DOHH2 (cell line): ENCODE measurements around the gene C2CD3.

Experiments
- EZH2phosphoT487 ChIP-seq: fragments of 200-600 bp; sonication (generic); IDR thresholded peaks from 2 replicates; pipeline ENCODE4 v1.6.1; 2017; ENCODE audit warnings: borderline replicate concordance, mild to moderate bottlenecking, antibody characterized with exemption, low read length, moderate library complexity, mixed read lengths
- TF ChIP-seq, protein P1 (sequence below): fragments of 200-600 bp; sonication (generic); IDR thresholded peaks from one replicate; pipeline ENCODE4 v1.5.1; 2014; ENCODE audit warnings: antibody characterized with exemption, mild to moderate bottlenecking, low read depth, low read length; ENCODE audit not compliant: poor library complexity, severe bottlenecking

DNA sequence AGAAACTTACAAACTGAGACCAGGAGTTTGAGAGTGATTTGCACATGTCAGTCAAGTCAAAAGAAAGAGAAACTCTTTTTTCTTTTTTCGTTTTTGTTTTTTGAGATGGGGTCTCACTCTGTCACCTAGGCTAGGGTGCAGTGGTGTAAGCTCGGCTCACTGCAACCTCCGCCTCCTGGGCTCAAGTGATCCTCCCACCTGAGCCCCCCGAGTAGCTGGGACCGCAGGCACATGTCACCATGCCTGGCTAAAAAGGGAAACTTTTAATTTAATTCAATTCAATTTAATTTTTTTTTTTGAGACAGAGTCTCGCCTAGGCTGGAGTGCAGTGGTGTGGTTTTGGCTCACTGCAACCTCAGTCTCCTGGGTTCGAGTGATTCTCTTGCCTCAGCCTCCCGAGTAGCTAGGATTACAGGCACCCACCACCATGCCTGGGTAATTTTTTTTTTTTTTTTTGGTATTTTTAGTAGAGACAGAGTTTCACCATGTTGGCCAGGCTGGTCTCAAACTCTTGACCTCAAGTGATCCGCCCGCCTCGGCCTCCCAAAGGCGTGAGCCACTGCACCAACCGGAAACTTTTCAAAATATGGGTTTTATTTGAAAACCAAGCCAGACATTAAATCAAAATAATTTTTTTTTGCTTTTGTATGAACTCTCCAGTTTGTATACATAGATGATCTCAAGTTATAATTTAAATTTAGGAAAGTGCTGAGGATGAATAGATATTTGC, 171.8 kb downstream of the C2CD3 start:
- TF ChIP-seq, protein P1, sequence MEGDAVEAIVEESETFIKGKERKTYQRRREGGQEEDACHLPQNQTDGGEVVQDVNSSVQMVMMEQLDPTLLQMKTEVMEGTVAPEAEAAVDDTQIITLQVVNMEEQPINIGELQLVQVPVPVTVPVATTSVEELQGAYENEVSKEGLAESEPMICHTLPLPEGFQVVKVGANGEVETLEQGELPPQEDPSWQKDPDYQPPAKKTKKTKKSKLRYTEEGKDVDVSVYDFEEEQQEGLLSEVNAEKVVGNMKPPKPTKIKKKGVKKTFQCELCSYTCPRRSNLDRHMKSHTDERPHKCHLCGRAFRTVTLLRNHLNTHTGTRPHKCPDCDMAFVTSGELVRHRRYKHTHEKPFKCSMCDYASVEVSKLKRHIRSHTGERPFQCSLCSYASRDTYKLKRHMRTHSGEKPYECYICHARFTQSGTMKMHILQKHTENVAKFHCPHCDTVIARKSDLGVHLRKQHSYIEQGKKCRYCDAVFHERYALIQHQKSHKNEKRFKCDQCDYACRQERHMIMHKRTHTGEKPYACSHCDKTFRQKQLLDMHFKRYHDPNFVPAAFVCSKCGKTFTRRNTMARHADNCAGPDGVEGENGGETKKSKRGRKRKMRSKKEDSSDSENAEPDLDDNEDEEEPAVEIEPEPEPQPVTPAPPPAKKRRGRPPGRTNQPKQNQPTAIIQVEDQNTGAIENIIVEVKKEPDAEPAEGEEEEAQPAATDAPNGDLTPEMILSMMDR = no peak
- TF ChIP-seq EZH2phosphoT487 = no peak
